Gastroesophageal sphincter (tissue), 4 donors: ENCODE results near the gene CDH4. TPM values are rescaled to one million over a fixed set of nuclear protein-coding genes. Genes with fewer than 3 reads are reported as not detected.

Experiments used
- ATAC-seq: fragments of 150-250 bp; one replicate; pipeline ENCODE4 v1.9.1; 2016; ENCODE audit warnings: mild to moderate bottlenecking, moderate library complexity
- H3K27ac ChIP-seq, 4 donors: fragments of 200-600 bp; sonication (generic) in 3 of 4; 1 replicate in 3 of 4; 2 replicates in 1 of 4; pipeline ENCODE4 v1.5.1; 2016 to 2019
- H3K27me3 ChIP-seq: fragments of 200-600 bp; sonication (generic); one replicate; pipeline ENCODE4 v1.5.1; 2019
- H3K36me3 ChIP-seq, 2 donors: fragments of 200-600 bp; sonication (generic); one replicate each; pipeline ENCODE4 v1.5.1; 2019; ENCODE audit warnings: control low read depth in 1 of 2
- H3K4me1 ChIP-seq, 3 donors: fragments of 200-600 bp; sonication (generic); 1 replicate in 2 of 3; 2 replicates in 1 of 3; pipeline ENCODE4 v1.5.1; 2016 to 2019; ENCODE audit warnings: control low read depth in 2 of 3
- H3K4me3 ChIP-seq, 2 donors: fragments of 200-600 bp; sonication (generic); one replicate each; pipeline ENCODE4 v1.5.1; 2019; ENCODE audit warnings: mild to moderate bottlenecking in 1 of 2, moderate library complexity in 1 of 2
- H3K9me3 ChIP-seq, 3 donors: fragments of 200-600 bp; sonication (generic); one replicate each; pipeline ENCODE4 v1.5.1; 2017 to 2019; ENCODE audit warnings: control low read depth in 2 of 3
- CTCF ChIP-seq, 4 experiments: fragments of 200-600 bp in 2 of 4; fragments of 450-650 bp in 2 of 4; sonication (generic) in 1 of 4; IDR thresholded peaks; one replicate each; pipeline ENCODE4 v1.5.1; 2017 to 2019; ENCODE audit warnings: antibody characterized with exemption in 4 of 4, mild to moderate bottlenecking in 2 of 4, moderate library complexity in 2 of 4
- EP300 ChIP-seq: sonication (generic); formaldehyde crosslinking; IDR thresholded peaks from one replicate; pipeline ENCODE4 v1.6.1; 2017; ENCODE audit warnings: antibody characterized with exemption, mild to moderate bottlenecking
- POLR2A ChIP-seq, 2 donors: fragments of 450-650 bp; IDR thresholded peaks; one replicate each; pipeline ENCODE4 v1.6.1; 2017; ENCODE audit warnings: antibody characterized with exemption in 2 of 2, mild to moderate bottlenecking in 2 of 2, moderate library complexity in 1 of 2
- POLR2AphosphoS5 ChIP-seq: sonication (generic); formaldehyde crosslinking; IDR thresholded peaks from one replicate; pipeline ENCODE4 v1.6.1; 2017; ENCODE audit warnings: antibody characterized with exemption
- WGBS, 2 donors: methylation state at CpG; one replicate each; pipeline ENCODE4 v1.1.5; 2018; ENCODE audit warnings: low coverage in 1 of 2; 5-methylcytosine and 5-hydroxymethylcytosine counted together
- total RNA-seq, 4 donors: library from RNA; depleted of rRNA; stranded (reverse); fragments of >200 nt; gene quantifications; one replicate each; pipeline ENCODE4 v1.1.0, GENCODE V29; 2016

The CDH4 gene
- total RNA-seq, 4 donors from 2014 or later: under 0.01 to 1.5 (median 0.42) TPM; not detected in 1

GRCh38 chr20:61291166-61291829, 39.2 kb downstream of the CDH4 start:
- no peak for TF ChIP-seq POLR2A (IDR thresholded peaks at IDR 0.05)
- no peak for TF ChIP-seq POLR2AphosphoS5
- no peak for TF ChIP-seq CTCF (IDR thresholded peaks at IDR 0.05)
- no peak for TF ChIP-seq EP300
- ATAC-seq: no peak
- Histone ChIP-seq H3K4me1 (no peaks in the 10 kb centered on the region), H3K27ac (no peak overlapping the region), H3K4me3 (no peak overlapping the region), H3K9me3 (no peaks in the 10 kb centered on the region), H3K27me3 (peaks cover 34% of the 10 kb centered on the region), H3K36me3 (no peaks in the 10 kb centered on the region)
- WGBS, 2 donors: 91 to 94% methylated on average over 13 to 15 of the region's 17 CpGs

DNA sequence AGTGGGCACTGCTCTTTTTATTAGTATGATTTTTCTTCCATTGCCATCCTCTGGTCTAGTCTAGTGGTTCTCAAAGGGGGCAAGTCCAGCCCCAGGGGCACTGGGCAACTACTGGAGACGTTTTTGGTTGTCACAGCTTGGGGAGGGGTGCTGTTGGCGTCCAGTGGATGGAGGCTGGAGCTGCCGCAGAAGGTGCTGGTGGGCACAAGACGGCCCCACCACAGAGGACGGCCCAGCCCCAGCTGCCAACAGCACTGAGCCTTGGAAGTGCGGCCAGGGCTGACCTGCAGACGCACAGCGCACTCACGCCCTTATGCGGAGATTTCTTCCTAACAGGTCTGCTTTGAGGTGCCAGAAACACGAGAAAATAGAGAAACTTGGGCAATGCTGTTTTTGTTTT, 40.3 kb downstream of the CDH4 start:
- Histone ChIP-seq H3K9me3 (no peaks in the 10 kb centered on the region), H3K27me3 (peaks cover 30% of the 10 kb centered on the region), H3K4me3 (no peak overlapping the region), H3K36me3 (no peaks in the 10 kb centered on the region), H3K27ac (no peak overlapping the region), H3K4me1 (no peaks in the 10 kb centered on the region)
- TF ChIP-seq POLR2A (IDR thresholded peaks at IDR 0.05) (no peak), EP300 (no peak), POLR2AphosphoS5 (no peak), CTCF (IDR thresholded peaks at IDR 0.05) (no peak)
- no peak for ATAC-seq
- 82% methylated on average over 5 of the region's 11 CpGs; no CpG with 5 or more reads in 1 of the 2 donors for WGBS, 2 donors

GRCh38 chr20:61292821-61293612, 41.0 kb downstream of the CDH4 start:
- ATAC-seq: no peak
- H3K27ac ChIP-seq: no peak overlapping the region
- no peaks in the 10 kb centered on the region for H3K36me3 ChIP-seq
- TF ChIP-seq POLR2A (IDR thresholded peaks at IDR 0.05) (no peak), EP300 (no peak), CTCF (IDR thresholded peaks at IDR 0.05) (no peak), POLR2AphosphoS5 (no peak)
- no peaks in the 10 kb centered on the region for H3K4me1 ChIP-seq
- H3K4me3 ChIP-seq: no peak overlapping the region
- H3K27me3 ChIP-seq: peaks cover 26% of the 10 kb centered on the region
- H3K9me3 ChIP-seq: no peaks in the 10 kb centered on the region
- WGBS, 2 donors: 83 to 100% methylated on average over 1 to 9 of the region's 19 CpGs

- TF ChIP-seq POLR2AphosphoS5 (no peak), CTCF (IDR thresholded peaks at IDR 0.05) (no peak), EP300 (no peak), POLR2A (IDR thresholded peaks at IDR 0.05) (no peak)
- no peak overlapping the region for H3K27ac ChIP-seq
- H3K4me1 ChIP-seq: no peaks in the 10 kb centered on the region
- no peak overlapping the region for H3K4me3 ChIP-seq
- no CpG with 5 or more reads among the region's 12 CpGs for WGBS, 2 donors
- ATAC-seq: no peak
- no peaks in the 10 kb centered on the region for H3K9me3 ChIP-seq
- H3K36me3 ChIP-seq: no peaks in the 10 kb centered on the region
- H3K27me3 ChIP-seq: peaks cover 24% of the 10 kb centered on the region
These were observed 41.9 kb downstream of the CDH4 start for GRCh38 chr20:61293951-61294350.
